Left ventricle myocardium inferior (tissue), 1 donor: Measurements from ENCODE around the gene ZNF837. TPM values are rescaled to one million over a fixed set of nuclear protein-coding genes. Genes with fewer than 3 reads are reported as not detected.

Experiments used
- DNase-seq: peaks from one replicate; pipeline ENCODE4 v3.0.0-alpha.2; 2020
- H3K27ac ChIP-seq: fragments of 200-600 bp; replicated peaks from 2 replicates; pipeline ENCODE4 v1.8.0; 2021
- H3K27me3 ChIP-seq: fragments of 200-600 bp; 2 replicates; pipeline ENCODE4 v1.8.0; 2021; ENCODE audit warnings: low read depth
- H3K36me3 ChIP-seq: fragments of 200-600 bp; 2 replicates; pipeline ENCODE4 v1.8.0; 2021
- H3K4me1 ChIP-seq: fragments of 200-600 bp; 2 replicates; pipeline ENCODE4 v1.8.0; 2021
- H3K4me3 ChIP-seq: fragments of 200-600 bp; 2 replicates; pipeline ENCODE4 v1.8.0; 2021; ENCODE audit warnings: mild to moderate bottlenecking, moderate library complexity
- H3K9me3 ChIP-seq: fragments of 200-600 bp; replicated peaks from 2 replicates; pipeline ENCODE4 v1.8.0; 2021
- CTCF ChIP-seq: fragments of 200-600 bp; IDR thresholded peaks from 2 replicates; pipeline ENCODE4 v1.8.0; 2021; ENCODE audit warnings: antibody characterized with exemption, mild to moderate bottlenecking, borderline replicate concordance
- intact Hi-C: fragments of 100-400 bp; cut with micrococcal nuclease; formaldehyde crosslinking; loops from one replicate; pipeline ENCODE4 v1.11.0; 2022
- total RNA-seq: library from RNA; stranded (reverse); fragmentation: NEBNext Ultra II Directional; extraction: Animal tissue kit (Norgen Biotek cat#: 25700); gene quantifications from one replicate; pipeline ENCODE4 v1.2.1, GENCODE V29; 2021
- donor health status: DM: no; HTN: yes; CAD: no; lungs with severe emphysema.

Gene ZNF837
- total RNA-seq, 1 donor from 2014 or later: 0.19 TPM

- peak; percentile 98 for DNase-seq
- no peaks in the 10 kb centered on the region for H3K36me3 ChIP-seq
- H3K4me1 ChIP-seq: peaks cover 11% of the 10 kb centered on the region
- peak; percentile 20 for TF ChIP-seq CTCF
- peak within 1 kb of the TSS; percentile 97 for H3K27ac ChIP-seq
- H3K9me3 ChIP-seq: no peaks in the 10 kb centered on the region
- peak within 1 kb of the TSS; percentile 93 for H3K4me3 ChIP-seq
- H3K27me3 ChIP-seq: peaks cover 27% of the 10 kb centered on the region
- intact Hi-C loops: no loop called here
Measured at GRCh38 chr19:58362272-58362994, 18.4 kb downstream of the ZNF837 start, which contains the start of gene ZNF497. TSS of gene ZNF497 (minus strand) at chr19:58362751. CDS start at chr19:58357635, 5,116 bp downstream.

- peak; percentile 45 for DNase-seq
- TF ChIP-seq CTCF: no peak
- intact Hi-C loops: no loop called here
- H3K36me3 ChIP-seq: no peaks in the 10 kb centered on the region
- H3K9me3 ChIP-seq: no peaks in the 10 kb centered on the region
- peak overlapping the region; percentile 97 for H3K27ac ChIP-seq
- H3K4me3 ChIP-seq: peak overlapping the region; percentile 93
- peaks cover 27% of the 10 kb centered on the region for H3K27me3 ChIP-seq
- H3K4me1 ChIP-seq: peaks cover 17% of the 10 kb centered on the region
Measured at GRCh38 chr19:58361900-58362271, 18.9 kb downstream of the ZNF837 start.

GRCh38 chr19:58357481-58358145, 23.2 kb downstream of the ZNF837 start:
- TF ChIP-seq CTCF: no peak
- H3K27me3 ChIP-seq: peaks cover 58% of the 10 kb centered on the region
- no peaks in the 10 kb centered on the region for H3K36me3 ChIP-seq
- H3K4me3 ChIP-seq: peak overlapping the region; percentile 64
- H3K9me3 ChIP-seq: no peaks in the 10 kb centered on the region
- H3K27ac ChIP-seq: no peak overlapping the region
- intact Hi-C loops: no loop called here
- peaks cover 33% of the 10 kb centered on the region for H3K4me1 ChIP-seq
- no peak for DNase-seq

- DNase-seq: no peak
- intact Hi-C loops: no loop called here
- Histone ChIP-seq H3K9me3 (no peaks in the 10 kb centered on the region), H3K4me3 (peak overlapping the region; percentile 64), H3K27ac (peak overlapping the region; percentile 29), H3K27me3 (peaks cover 65% of the 10 kb centered on the region), H3K36me3 (no peaks in the 10 kb centered on the region), H3K4me1 (peaks cover 29% of the 10 kb centered on the region)
- no peak for TF ChIP-seq CTCF
Measured at GRCh38 chr19:58356766-58357480, 23.9 kb downstream of the ZNF837 start.

- Histone ChIP-seq H3K27me3 (peaks cover 73% of the 10 kb centered on the region), H3K27ac (peak overlapping the region; percentile 29), H3K9me3 (no peaks in the 10 kb centered on the region), H3K4me3 (peak overlapping the region; percentile 64), H3K36me3 (no peaks in the 10 kb centered on the region), H3K4me1 (peaks cover 23% of the 10 kb centered on the region)
- TF ChIP-seq CTCF: no peak
- intact Hi-C loops: no loop called here
- no peak for DNase-seq
Measured at GRCh38 chr19:58355908-58356765, 24.7 kb downstream of the ZNF837 start.
